ENCODE results near the gene EFEMP2.
"Not testable (repeated sequence)": the region's sequence is repeated elsewhere in the genome, so short reads cannot be mapped to it uniquely, and the experiment has no call there.

Gene EFEMP2

GRCh38 chr11:65855927-65856363, 16.7 kb downstream of the EFEMP2 start:
- no peak for DNase-seq (ENCODE audit: low read depth in 2 of 3, low spot score in 1 of 3)

- DNase-seq (ENCODE audit: low read depth in 2 of 3, low spot score in 1 of 3), result no peak
Observed at GRCh38 chr11:65854852-65855837, 17.5 kb downstream of the EFEMP2 start.

- DNase-seq (ENCODE audit: low read depth in 2 of 3, low spot score in 1 of 3), result no peak
Observed at GRCh38 chr11:65854161-65854592, 18.4 kb downstream of the EFEMP2 start.

GRCh38 chr11:65853246-65853979, 19.2 kb downstream of the EFEMP2 start:
- DNase-seq (ENCODE audit: low read depth in 2 of 3, low spot score in 1 of 3), result no peak

- no peak for DNase-seq (ENCODE audit: low read depth in 2 of 3, low spot score in 1 of 3)
Observed at GRCh38 chr11:65852508-65853245, 19.9 kb downstream of the EFEMP2 start.

- no peak for DNase-seq (ENCODE audit: low read depth in 2 of 3, low spot score in 1 of 3)
Observed at GRCh38 chr11:65851811-65852507, 20.6 kb downstream of the EFEMP2 start.

GRCh38 chr11:65851083-65851579, 21.5 kb downstream of the EFEMP2 start:
- DNase-seq (ENCODE audit: low read depth in 2 of 3, low spot score in 1 of 3), result no peak

GRCh38 chr11:65850217-65851082, 22.1 kb downstream of the EFEMP2 start:
- no peak for DNase-seq (ENCODE audit: low read depth in 2 of 3, low spot score in 1 of 3)

- DNase-seq (ENCODE audit: low read depth in 2 of 3, low spot score in 1 of 3), result no peak
Observed at GRCh38 chr11:65849771-65850216, 22.8 kb downstream of the EFEMP2 start.

GRCh38 chr11:65849366-65849765, 23.2 kb downstream of the EFEMP2 start:
- DNase-seq (ENCODE audit: low read depth in 2 of 3, low spot score in 1 of 3), result no peak

GRCh38 chr11:65848693-65849092, 23.9 kb downstream of the EFEMP2 start:
- DNase-seq (ENCODE audit: low read depth in 2 of 3, low spot score in 1 of 3), result not testable (repeated sequence)

- DNase-seq (ENCODE audit: low read depth in 2 of 3, low spot score in 1 of 3), result no peak
Observed at GRCh38 chr11:65847746-65848145, 24.9 kb downstream of the EFEMP2 start.

- DNase-seq (ENCODE audit: low read depth in 2 of 3, low spot score in 1 of 3), result no peak
Observed at GRCh38 chr11:65844231-65844872, 28.2 kb downstream of the EFEMP2 start.

- no peak for DNase-seq (ENCODE audit: low read depth in 2 of 3, low spot score in 1 of 3)
Observed at GRCh38 chr11:65843811-65844210, 28.8 kb downstream of the EFEMP2 start.

- DNase-seq (ENCODE audit: low read depth in 2 of 3, low spot score in 1 of 3), result no peak
Observed at GRCh38 chr11:65842144-65842543, 30.5 kb downstream of the EFEMP2 start.

GRCh38 chr11:65834202-65834601, 38.4 kb downstream of the EFEMP2 start:
- no peak for DNase-seq (ENCODE audit: low read depth in 2 of 3, low spot score in 1 of 3)

- peak; percentile 92 to 95 (median 95) for DNase-seq (ENCODE audit: low read depth in 2 of 3, low spot score in 1 of 3)
Observed at GRCh38 chr11:65833297-65834030, 39.1 kb downstream of the EFEMP2 start, which contains the start of gene SNX32. TSS of gene SNX32 (plus strand) at chr11:65833963. CDS start at chr11:65834066, 103 bp downstream.

- DNase-seq (ENCODE audit: low read depth in 2 of 3, low spot score in 1 of 3), result not testable (repeated sequence)
Observed at GRCh38 chr11:65832231-65832630, 40.4 kb downstream of the EFEMP2 start.
